ENCODE measurements around the gene LRIG1.

DNA sequence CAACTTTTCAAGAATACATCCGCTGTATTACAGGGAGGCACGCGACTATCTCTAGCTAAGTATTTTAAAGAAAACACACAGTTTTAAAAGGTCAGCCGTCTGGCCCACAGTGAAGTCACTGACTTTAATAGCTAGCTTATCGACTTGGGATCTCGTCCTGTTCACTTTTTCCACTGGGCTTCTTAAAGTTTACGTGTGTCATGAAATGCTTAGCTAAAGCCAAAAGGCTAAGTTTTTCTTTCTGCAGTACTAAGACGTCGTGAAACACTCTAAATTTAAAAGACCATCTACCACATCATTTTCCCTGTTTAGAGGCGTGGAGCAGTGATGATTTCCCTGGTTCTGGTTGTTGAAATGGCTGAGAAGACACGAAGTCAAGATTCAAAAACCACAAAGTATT, 27.1 kb downstream of the LRIG1 start:
- TF ChIP-seq, protein P1, sequence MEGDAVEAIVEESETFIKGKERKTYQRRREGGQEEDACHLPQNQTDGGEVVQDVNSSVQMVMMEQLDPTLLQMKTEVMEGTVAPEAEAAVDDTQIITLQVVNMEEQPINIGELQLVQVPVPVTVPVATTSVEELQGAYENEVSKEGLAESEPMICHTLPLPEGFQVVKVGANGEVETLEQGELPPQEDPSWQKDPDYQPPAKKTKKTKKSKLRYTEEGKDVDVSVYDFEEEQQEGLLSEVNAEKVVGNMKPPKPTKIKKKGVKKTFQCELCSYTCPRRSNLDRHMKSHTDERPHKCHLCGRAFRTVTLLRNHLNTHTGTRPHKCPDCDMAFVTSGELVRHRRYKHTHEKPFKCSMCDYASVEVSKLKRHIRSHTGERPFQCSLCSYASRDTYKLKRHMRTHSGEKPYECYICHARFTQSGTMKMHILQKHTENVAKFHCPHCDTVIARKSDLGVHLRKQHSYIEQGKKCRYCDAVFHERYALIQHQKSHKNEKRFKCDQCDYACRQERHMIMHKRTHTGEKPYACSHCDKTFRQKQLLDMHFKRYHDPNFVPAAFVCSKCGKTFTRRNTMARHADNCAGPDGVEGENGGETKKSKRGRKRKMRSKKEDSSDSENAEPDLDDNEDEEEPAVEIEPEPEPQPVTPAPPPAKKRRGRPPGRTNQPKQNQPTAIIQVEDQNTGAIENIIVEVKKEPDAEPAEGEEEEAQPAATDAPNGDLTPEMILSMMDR (IDR thresholded peaks at IDR 0.05; ENCODE audit: insufficient read depth, low read length): no peak
- TF ChIP-seq POLR2AphosphoS5 (IDR thresholded peaks at IDR 0.05; ENCODE audit: low read depth) (no peak), GABPA (IDR thresholded peaks at IDR 0.05; ENCODE audit: low read depth) (no peak), REST (IDR thresholded peaks at IDR 0.05; ENCODE audit: insufficient replicate concordance, low read depth) (no peak), SPI1 (IDR thresholded peaks at IDR 0.05; ENCODE audit: borderline replicate concordance, low read depth) (no peak)
